HG03521 (cell line): ENCODE results near the gene ENPP4.
"Not testable (repeated sequence)": the region's sequence is repeated elsewhere in the genome, so short reads cannot be mapped to it uniquely, and the experiment has no call there.

Experiments
- ATAC-seq: cut with Tn5 transposase; IDR thresholded peaks from one replicate; pipeline ENCODE4 v1.9.1; 2021; ENCODE audit warnings: mild to moderate bottlenecking, moderate library complexity; ENCODE audit not compliant: unreplicated experiment

The ENPP4 gene

GRCh38 chr6:46130666-46131065, 877 bp downstream of the ENPP4 start:
- ATAC-seq: no peak

- ATAC-seq: not testable (repeated sequence)
Measured at GRCh38 chr6:46131291-46131690, 1.5 kb downstream of the ENPP4 start.

- no peak for ATAC-seq
Measured at GRCh38 chr6:46134216-46134615, 4.4 kb downstream of the ENPP4 start.

- ATAC-seq: no peak
Measured at GRCh38 chr6:46135176-46135575, 5.4 kb downstream of the ENPP4 start.

- ATAC-seq: no peak
Measured at GRCh38 chr6:46136831-46137230, 7.0 kb downstream of the ENPP4 start.

- ATAC-seq: peak; percentile 47
Measured at GRCh38 chr6:46137387-46137786, 7.6 kb downstream of the ENPP4 start.

GRCh38 chr6:46138281-46138680, 8.5 kb downstream of the ENPP4 start:
- ATAC-seq: peak; percentile 52

- ATAC-seq: no peak
Measured at GRCh38 chr6:46144270-46144669, 14.5 kb downstream of the ENPP4 start.

- ATAC-seq: not testable (repeated sequence)
Measured at GRCh38 chr6:46149066-46149465, 19.3 kb downstream of the ENPP4 start.

- ATAC-seq: no peak
Measured at GRCh38 chr6:46156701-46157100, 26.9 kb downstream of the ENPP4 start.

- no peak for ATAC-seq
Measured at GRCh38 chr6:46159229-46159628, 29.4 kb downstream of the ENPP4 start.

- ATAC-seq: no peak
Measured at GRCh38 chr6:46160102-46160501, 30.3 kb downstream of the ENPP4 start.

- peak; percentile 68 for ATAC-seq
Measured at GRCh38 chr6:46170357-46171289, 40.8 kb downstream of the ENPP4 start, which contains the start of gene ENPP5. Gene ENPP5 (minus strand): TSS chr6:46170980. CDS start chr6:46168262, 2,718 bp downstream.

GRCh38 chr6:46172176-46172575, 42.4 kb downstream of the ENPP4 start:
- no peak for ATAC-seq

GRCh38 chr6:46174904-46175303, 45.1 kb downstream of the ENPP4 start:
- no peak for ATAC-seq

- peak; percentile 86 for ATAC-seq
Measured at GRCh38 chr6:46175446-46175845, 45.7 kb downstream of the ENPP4 start.

GRCh38 chr6:46175976-46176375, 46.2 kb downstream of the ENPP4 start:
- no peak for ATAC-seq

- no peak for ATAC-seq
Measured at GRCh38 chr6:46184114-46184513, 54.3 kb downstream of the ENPP4 start.

GRCh38 chr6:46186583-46186982, 56.8 kb downstream of the ENPP4 start:
- ATAC-seq: no peak

GRCh38 chr6:46189726-46190125, 59.9 kb downstream of the ENPP4 start:
- no peak for ATAC-seq

- ATAC-seq: no peak
Measured at GRCh38 chr6:46190889-46191288, 61.1 kb downstream of the ENPP4 start.

- no peak for ATAC-seq
Measured at GRCh38 chr6:46191961-46192360, 62.2 kb downstream of the ENPP4 start.
